Upper lobe of left lung (tissue), 4 donors: Measurements from ENCODE around the gene AMIGO3.

Experiments
- EP300 ChIP-seq, 4 donors: sonication (generic); formaldehyde crosslinking; IDR thresholded peaks; one replicate each; pipeline ENCODE4 v1.5.1; 2017; ENCODE audit warnings: antibody characterized with exemption in 4 of 4, control low read depth in 2 of 4
- TF ChIP-seq, protein P1 (sequence below), 6 experiments: fragments of 450-650 bp in 4 of 6; fragments of 200-600 bp in 2 of 6; sonication (generic) in 2 of 6; IDR thresholded peaks; one replicate each; pipeline ENCODE4 v1.5.1; 2016 to 2019; ENCODE audit warnings: antibody characterized with exemption in 6 of 6

DNA sequence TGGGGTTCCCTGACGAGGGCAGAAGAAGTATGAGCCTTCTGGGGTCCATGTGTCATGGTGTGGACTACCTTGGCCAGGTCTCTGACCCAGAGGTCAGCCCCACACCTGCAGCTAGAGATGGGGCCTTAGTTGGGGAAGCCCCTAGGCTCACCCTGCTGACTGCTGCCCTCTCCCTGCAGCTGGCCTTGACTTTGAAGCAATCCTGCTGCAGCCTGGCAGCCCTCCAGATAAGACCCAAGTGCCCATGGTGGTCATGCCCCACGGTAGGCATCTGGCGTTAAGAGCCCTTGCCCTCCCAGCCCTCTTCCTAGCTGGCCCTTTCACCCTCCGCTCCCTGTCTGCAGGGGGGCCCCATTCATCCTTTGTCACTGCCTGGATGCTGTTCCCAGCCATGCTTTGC is 37.9 kb downstream of the AMIGO3 start:
- TF ChIP-seq EP300 (IDR thresholded peaks at IDR 0.05): no peak
- TF ChIP-seq, protein P1, sequence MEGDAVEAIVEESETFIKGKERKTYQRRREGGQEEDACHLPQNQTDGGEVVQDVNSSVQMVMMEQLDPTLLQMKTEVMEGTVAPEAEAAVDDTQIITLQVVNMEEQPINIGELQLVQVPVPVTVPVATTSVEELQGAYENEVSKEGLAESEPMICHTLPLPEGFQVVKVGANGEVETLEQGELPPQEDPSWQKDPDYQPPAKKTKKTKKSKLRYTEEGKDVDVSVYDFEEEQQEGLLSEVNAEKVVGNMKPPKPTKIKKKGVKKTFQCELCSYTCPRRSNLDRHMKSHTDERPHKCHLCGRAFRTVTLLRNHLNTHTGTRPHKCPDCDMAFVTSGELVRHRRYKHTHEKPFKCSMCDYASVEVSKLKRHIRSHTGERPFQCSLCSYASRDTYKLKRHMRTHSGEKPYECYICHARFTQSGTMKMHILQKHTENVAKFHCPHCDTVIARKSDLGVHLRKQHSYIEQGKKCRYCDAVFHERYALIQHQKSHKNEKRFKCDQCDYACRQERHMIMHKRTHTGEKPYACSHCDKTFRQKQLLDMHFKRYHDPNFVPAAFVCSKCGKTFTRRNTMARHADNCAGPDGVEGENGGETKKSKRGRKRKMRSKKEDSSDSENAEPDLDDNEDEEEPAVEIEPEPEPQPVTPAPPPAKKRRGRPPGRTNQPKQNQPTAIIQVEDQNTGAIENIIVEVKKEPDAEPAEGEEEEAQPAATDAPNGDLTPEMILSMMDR (IDR thresholded peaks at IDR 0.05): no peak
